ENCODE results near the gene CIITA. TPM values are rescaled to one million over a fixed set of nuclear protein-coding genes. Genes with fewer than 3 reads are reported as not detected.

Gene CIITA
- total and polyA plus RNA-seq, 10 of the 15 experiments (the other 5 are each of a cell fraction or from before 2014, with no cell fraction given): 11.5 to 145 (median 49.7) TPM

DNA sequence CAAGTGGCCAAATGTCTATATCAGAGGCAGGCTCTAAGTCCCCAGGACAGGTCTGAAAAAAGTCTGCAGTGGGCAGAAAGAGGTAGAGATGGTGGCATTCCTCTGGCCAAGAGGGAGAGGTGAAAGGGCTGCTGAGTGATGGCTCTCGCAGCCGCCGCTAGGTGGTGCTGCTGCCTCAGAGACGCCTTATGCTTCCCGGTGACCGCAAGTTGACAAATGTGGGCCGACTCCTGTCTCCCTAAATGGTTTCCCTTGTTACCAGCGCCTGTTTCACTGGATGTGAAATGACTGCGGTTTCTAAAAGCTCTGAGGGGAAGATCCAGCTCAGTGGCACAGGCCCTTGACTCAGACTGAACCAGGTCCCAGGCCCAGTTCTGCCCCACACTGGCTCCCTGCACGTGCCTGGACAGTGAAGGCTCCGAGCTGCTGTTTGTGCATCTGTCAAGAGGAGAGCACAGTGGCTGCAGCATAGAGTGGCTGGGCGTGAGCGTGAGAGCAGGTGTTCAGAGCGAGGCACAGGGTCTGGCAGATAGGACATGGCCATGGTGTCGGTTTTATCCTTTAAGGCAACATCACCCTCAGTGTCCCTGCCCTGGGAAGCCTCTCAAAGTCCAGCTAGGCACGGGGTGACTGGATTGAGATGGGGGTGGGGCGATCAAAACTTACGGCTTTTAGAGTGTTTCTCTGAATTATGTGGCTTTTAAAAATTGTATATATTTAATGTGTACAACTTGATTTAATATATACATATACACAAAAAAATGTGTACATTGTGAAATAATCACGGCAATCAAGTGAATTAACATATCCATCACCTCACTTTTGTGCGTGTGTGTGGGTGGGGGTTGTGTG is 87.3 kb downstream of the CIITA start (continued):
- TF ChIP-seq SUPT20H (IDR thresholded peaks at IDR 0.05; ENCODE audit: borderline replicate concordance, control insufficient read depth, low read depth, low read length): no peak
- TF ChIP-seq JUNB (IDR thresholded peaks at IDR 0.05): no peak
- TF ChIP-seq BCLAF1 (IDR thresholded peaks at IDR 0.05): no peak
- no peak; the same call in 1 of the 2 replicates for TF ChIP-seq BCL11A (IDR thresholded peaks at IDR 0.05; ENCODE audit: low read depth, low read length)
- no peak for TF ChIP-seq ZNF207 (IDR thresholded peaks at IDR 0.05; ENCODE audit: borderline replicate concordance)
- no peak for TF ChIP-seq EZH2 (IDR thresholded peaks at IDR 0.05; ENCODE audit: borderline replicate concordance, control insufficient read depth, low read depth, low read length)
- peak; percentile 23 for TF ChIP-seq MTA2 (IDR thresholded peaks at IDR 0.05; ENCODE audit: low read depth)
- TF ChIP-seq IKZF1 (conservative IDR thresholded peaks at IDR 0.05): peak; percentile 99
- no peak for TF ChIP-seq CEBPB (IDR thresholded peaks at IDR 0.05; ENCODE audit: borderline replicate concordance in 1 of 2, low read depth in 2 of 2, low read length in 2 of 2)
- TF ChIP-seq CTCF (IDR thresholded peaks at IDR 0.05 in 2 of 3, conservative IDR thresholded peaks at IDR 0.05 in 1 of 3; ENCODE audit: control insufficient read depth in 2 of 3, extremely low read depth in 1 of 3, insufficient read depth in 1 of 3, low read depth in 3 of 3, low read length in 3 of 3): peak; percentile 94 to 98 (median 98); a peak in 5 of 6 replicates
- TF ChIP-seq LARP7 (IDR thresholded peaks at IDR 0.05): peak; percentile 54; the same call in 1 of the 2 replicates
- no peak for TF ChIP-seq CREM (IDR thresholded peaks at IDR 0.05; ENCODE audit: low read depth)
- TF ChIP-seq POLR2AphosphoS5 (IDR thresholded peaks at IDR 0.05; ENCODE audit: low read length): 0 out of 2 replicates have a peak, but pooled peaks have one; percentile 31
- TF ChIP-seq IRF3 (IDR thresholded peaks at IDR 0.05): no peak
- TF ChIP-seq, protein P1, sequence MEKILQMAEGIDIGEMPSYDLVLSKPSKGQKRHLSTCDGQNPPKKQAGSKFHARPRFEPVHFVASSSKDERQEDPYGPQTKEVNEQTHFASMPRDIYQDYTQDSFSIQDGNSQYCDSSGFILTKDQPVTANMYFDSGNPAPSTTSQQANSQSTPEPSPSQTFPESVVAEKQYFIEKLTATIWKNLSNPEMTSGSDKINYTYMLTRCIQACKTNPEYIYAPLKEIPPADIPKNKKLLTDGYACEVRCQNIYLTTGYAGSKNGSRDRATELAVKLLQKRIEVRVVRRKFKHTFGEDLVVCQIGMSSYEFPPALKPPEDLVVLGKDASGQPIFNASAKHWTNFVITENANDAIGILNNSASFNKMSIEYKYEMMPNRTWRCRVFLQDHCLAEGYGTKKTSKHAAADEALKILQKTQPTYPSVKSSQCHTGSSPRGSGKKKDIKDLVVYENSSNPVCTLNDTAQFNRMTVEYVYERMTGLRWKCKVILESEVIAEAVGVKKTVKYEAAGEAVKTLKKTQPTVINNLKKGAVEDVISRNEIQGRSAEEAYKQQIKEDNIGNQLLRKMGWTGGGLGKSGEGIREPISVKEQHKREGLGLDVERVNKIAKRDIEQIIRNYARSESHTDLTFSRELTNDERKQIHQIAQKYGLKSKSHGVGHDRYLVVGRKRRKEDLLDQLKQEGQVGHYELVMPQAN (conservative IDR thresholded peaks at IDR 0.05): peak; percentile 77
- no peak for TF ChIP-seq NFYA (IDR thresholded peaks at IDR 0.05; ENCODE audit: borderline replicate concordance, low read depth, low read length)
- no peak for TF ChIP-seq HDAC2 (IDR thresholded peaks at IDR 0.05)
